ENCODE data around the gene DOK3.

DNA sequence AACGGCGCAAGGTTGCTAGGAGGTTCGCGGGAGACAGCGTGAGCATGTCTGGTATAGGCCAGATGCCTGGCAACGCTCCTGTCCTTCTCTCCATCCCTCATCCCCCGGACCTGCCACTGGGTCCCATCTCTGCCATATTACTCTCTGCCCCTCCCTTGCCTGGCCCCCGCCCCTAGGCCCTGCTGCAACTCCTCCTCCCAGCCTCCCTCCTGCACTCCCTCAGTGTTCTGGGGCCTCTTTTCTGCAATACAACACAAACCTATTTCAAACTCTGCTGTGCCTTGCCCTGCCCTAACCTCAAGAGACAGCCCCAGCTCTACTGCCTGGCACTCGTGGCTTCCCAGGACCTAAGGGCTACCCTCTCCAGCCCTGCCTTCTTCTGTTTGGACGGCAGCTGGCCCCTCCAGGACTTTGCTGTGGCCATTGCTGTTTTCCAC lies 27.2 kb downstream of the DOK3 start:
- TF ChIP-seq EZH2 (IDR thresholded peaks at IDR 0.05; ENCODE audit: borderline replicate concordance, insufficient read depth, low read depth, low read length, poor library complexity, severe bottlenecking), result no peak
- TF ChIP-seq, protein P1, sequence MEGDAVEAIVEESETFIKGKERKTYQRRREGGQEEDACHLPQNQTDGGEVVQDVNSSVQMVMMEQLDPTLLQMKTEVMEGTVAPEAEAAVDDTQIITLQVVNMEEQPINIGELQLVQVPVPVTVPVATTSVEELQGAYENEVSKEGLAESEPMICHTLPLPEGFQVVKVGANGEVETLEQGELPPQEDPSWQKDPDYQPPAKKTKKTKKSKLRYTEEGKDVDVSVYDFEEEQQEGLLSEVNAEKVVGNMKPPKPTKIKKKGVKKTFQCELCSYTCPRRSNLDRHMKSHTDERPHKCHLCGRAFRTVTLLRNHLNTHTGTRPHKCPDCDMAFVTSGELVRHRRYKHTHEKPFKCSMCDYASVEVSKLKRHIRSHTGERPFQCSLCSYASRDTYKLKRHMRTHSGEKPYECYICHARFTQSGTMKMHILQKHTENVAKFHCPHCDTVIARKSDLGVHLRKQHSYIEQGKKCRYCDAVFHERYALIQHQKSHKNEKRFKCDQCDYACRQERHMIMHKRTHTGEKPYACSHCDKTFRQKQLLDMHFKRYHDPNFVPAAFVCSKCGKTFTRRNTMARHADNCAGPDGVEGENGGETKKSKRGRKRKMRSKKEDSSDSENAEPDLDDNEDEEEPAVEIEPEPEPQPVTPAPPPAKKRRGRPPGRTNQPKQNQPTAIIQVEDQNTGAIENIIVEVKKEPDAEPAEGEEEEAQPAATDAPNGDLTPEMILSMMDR (IDR thresholded peaks at IDR 0.05), result no peak
